PFSK-1 (cell line): ENCODE measurements around the gene ABHD12.

Experiments used
- FOXP2 ChIP-seq: optimal IDR thresholded peaks from 2 replicates; pipeline ENCODE3; 2011; ENCODE audit warnings: borderline replicate concordance, control low read depth, inconsistent platforms; ENCODE audit not compliant: insufficient read depth; ENCODE audit errors: extremely low read length, extremely low read depth
- POLR2AphosphoS5 ChIP-seq: IDR thresholded peaks from 2 replicates; pipeline ENCODE4 v1.6.1; 2012; ENCODE audit warnings: low read depth, mild to moderate bottlenecking, control low read depth, low read length, moderate library complexity
- REST ChIP-seq, 2 experiments: IDR thresholded peaks; 2 replicates each; pipeline versions ENCODE4 v1.6.1 to v1.8.0; 2011 to 2012; ENCODE audit warnings: low read depth in 2 of 2, low read length in 2 of 2, control low read depth in 1 of 2, inconsistent platforms in 1 of 2, mild to moderate bottlenecking in 1 of 2, moderate library complexity in 1 of 2; ENCODE audit not compliant: insufficient read depth in 1 of 2
- SIN3A ChIP-seq: IDR thresholded peaks from 2 replicates; pipeline ENCODE4 v1.6.1; 2012; ENCODE audit warnings: mild to moderate bottlenecking, low read length, moderate library complexity, borderline replicate concordance; ENCODE audit not compliant: insufficient read depth
- TAF1 ChIP-seq: IDR thresholded peaks from 2 replicates; pipeline ENCODE4 v1.6.1; 2012; ENCODE audit warnings: low read length, control low read depth, borderline replicate concordance; ENCODE audit not compliant: insufficient read depth

The ABHD12 gene

GRCh38 chr20:25345721-25346120 lies 44.9 kb downstream of the ABHD12 start:
- TF ChIP-seq REST (IDR thresholded peaks at IDR 0.05; ENCODE audit: insufficient read depth in 1 of 2, low read depth in 2 of 2, low read length in 2 of 2) (no peak), POLR2AphosphoS5 (no peak), TAF1 (no peak), SIN3A (no peak), FOXP2 (no peak)

GRCh38 chr20:25344634-25345033 lies 46.0 kb downstream of the ABHD12 start:
- no peak for TF ChIP-seq TAF1
- no peak for TF ChIP-seq SIN3A
- no peak for TF ChIP-seq REST (IDR thresholded peaks at IDR 0.05; ENCODE audit: insufficient read depth in 1 of 2, low read depth in 2 of 2, low read length in 2 of 2)
- TF ChIP-seq FOXP2: no peak
- no peak for TF ChIP-seq POLR2AphosphoS5

GRCh38 chr20:25341716-25342680 lies 48.6 kb downstream of the ABHD12 start:
- no peak for TF ChIP-seq FOXP2
- TF ChIP-seq TAF1: no peak
- no peak for TF ChIP-seq SIN3A
- TF ChIP-seq POLR2AphosphoS5: no peak
- no peak for TF ChIP-seq REST (IDR thresholded peaks at IDR 0.05; ENCODE audit: insufficient read depth in 1 of 2, low read depth in 2 of 2, low read length in 2 of 2)

- TF ChIP-seq REST (IDR thresholded peaks at IDR 0.05; ENCODE audit: insufficient read depth in 1 of 2, low read depth in 2 of 2, low read length in 2 of 2) (no peak), SIN3A (no peak), FOXP2 (no peak), TAF1 (no peak), POLR2AphosphoS5 (no peak)
Measured at GRCh38 chr20:25340380-25340779, 50.3 kb downstream of the ABHD12 start.
